Measurements from ENCODE around the gene CABCOCO1. TPM values are rescaled to one million over a fixed set of nuclear protein-coding genes. Genes with fewer than 3 reads are reported as not detected.

The CABCOCO1 gene
- total RNA-seq, 1 experiment from 2014 or later, result not detected

GRCh38 chr10:61751599-61751998, 88.9 kb downstream of the CABCOCO1 start:
- no TSS peak for BruUV-seq (replicated peaks)

More at GRCh38 chr10:61751599-61751998, 88.9 kb downstream of the CABCOCO1 start:
- H3K27me3 ChIP-seq (ENCODE audit: insufficient read depth, low read length), result no peaks in the 10 kb centered on the region
- H3K9me2 ChIP-seq (ENCODE audit: insufficient read depth), result no peaks in the 10 kb centered on the region
- peaks cover 18 to 37% of the 10 kb centered on the region in 2 experiments for H3K4me1 ChIP-seq (ENCODE audit: control insufficient read depth in 1 of 2, insufficient read depth in 2 of 2, low read length in 2 of 2)
- no peaks in the 10 kb centered on the region for H3K79me2 ChIP-seq (ENCODE audit: insufficient read depth, low read length)
- ChIA-PET RAD21 (ENCODE audit: low non-redundant PET in 1 of 2, low total read pairs in 2 of 2, uncharacterized antibody in 2 of 2, unreplicated experiment in 2 of 2) (interaction anchor here (0.8 to 1.4 kb wide), 3 partner anchors 34 to 83 kb away, joined by 3 to 15 read pairs (median 6); no protein-coding TSS in a partner anchor), CTCF (interaction anchor here (1.1 to 6.2 kb wide), 13 partner anchors 8 to 493 kb away, joined by 3 to 71 read pairs (median 10); no protein-coding TSS in a partner anchor), POLR2A (interaction anchor here (1.1 kb wide), 2 partner anchors 84 to 152 kb away, joined by 3 to 8 read pairs; no protein-coding TSS in a partner anchor)
- TF ChIP-seq SRF (IDR thresholded peaks at IDR 0.05; ENCODE audit: low read depth), result no peak
- TF ChIP-seq POLR2AphosphoS5 (IDR thresholded peaks at IDR 0.05; ENCODE audit: low read depth, low read length), result no peak
- TF ChIP-seq YY1 (IDR thresholded peaks at IDR 0.05; ENCODE audit: extremely low read depth, insufficient replicate concordance, low read depth, low read length), result no peak
- TF ChIP-seq EZH2phosphoT487 (IDR thresholded peaks at IDR 0.05; ENCODE audit: borderline replicate concordance), result no peak
- TF ChIP-seq REST (IDR thresholded peaks at IDR 0.05; ENCODE audit: low read depth), result no peak
- TF ChIP-seq RAD21 (IDR thresholded peaks at IDR 0.05; ENCODE audit: low read depth), result no peak
- no peak for TF ChIP-seq POLR2A (IDR thresholded peaks at IDR 0.05; ENCODE audit: borderline replicate concordance, extremely low read depth, insufficient read depth, insufficient read length)
- no peak for TF ChIP-seq TCF7L2 (IDR thresholded peaks at IDR 0.05; ENCODE audit: borderline replicate concordance, extremely low read depth, insufficient read depth, insufficient read length)
- TF ChIP-seq ELF1 (IDR thresholded peaks at IDR 0.05; ENCODE audit: borderline replicate concordance, low read depth), result no peak
- TF ChIP-seq ZBTB33 (IDR thresholded peaks at IDR 0.05; ENCODE audit: extremely low read depth, insufficient replicate concordance, low read length), result no peak
- TF ChIP-seq EGR1 (IDR thresholded peaks at IDR 0.05; ENCODE audit: low read depth), result no peak
- no peak for TF ChIP-seq ZFX (IDR thresholded peaks at IDR 0.05)
- H3K9me3 ChIP-seq (ENCODE audit: control insufficient read depth in 1 of 2, insufficient read depth in 1 of 2, low read depth in 1 of 2, low read length in 2 of 2), result no peaks in the 10 kb centered on the region
- no peak overlapping the region for H3K4me3 ChIP-seq (replicated peaks in 1 of 2; ENCODE audit: low read depth in 1 of 2, low read length in 2 of 2)
- peak overlapping the region; percentile 50 for H3K4me2 ChIP-seq (ENCODE audit: low read length)
- peak overlapping the region; percentile 36; the same call in 1 of the 2 replicates for H3K27ac ChIP-seq (ENCODE audit: low read depth, low read length)
- no peaks in the 10 kb centered on the region for H3K36me3 ChIP-seq (ENCODE audit: control insufficient read depth in 1 of 2, insufficient read depth in 2 of 2, low read length in 2 of 2)
- ATAC-seq, result no peak
- no peaks in the 10 kb centered on the region for H4K20me1 ChIP-seq (ENCODE audit: insufficient read depth)
- no peak overlapping the region for H3K9ac ChIP-seq (ENCODE audit: low read length)
- no peak for DNase-seq (ENCODE audit: low read depth, low spot score)
- peak overlapping the region; percentile 95 for H2AFZ ChIP-seq (ENCODE audit: low read depth, low read length, poor library complexity, severe bottlenecking)
- intact Hi-C loops (cut with micrococcal nuclease), result loop anchor here (1.0 to 10.0 kb wide), 3 partner anchors 84 to 493 kb away; partner anchors contain the start of gene ARID5B

All from HCT116 (cell line).